HepG2 (cell line): ENCODE data around the gene PBX2. TPM values are rescaled to one million over a fixed set of nuclear protein-coding genes. Genes with fewer than 3 reads are reported as not detected.

ENCODE experiments used
- ATF6 ChIP-seq: sonication (generic); formaldehyde crosslinking; conservative IDR thresholded peaks from 2 replicates; pipeline ENCODE4 v1.4.0; 2020; ENCODE audit warnings: missing genetic modification reagents
- BHLHE40 ChIP-seq: IDR thresholded peaks from 2 replicates; pipeline ENCODE4 v1.6.1; 2011; ENCODE audit warnings: low read length, improper control_type of control experiment
- DNMT1 ChIP-seq: sonication (generic); formaldehyde crosslinking; IDR thresholded peaks from 2 replicates; pipeline ENCODE4 v1.5.1; 2020; ENCODE audit warnings: mild to moderate bottlenecking, missing genetic modification reagents
- E2F1 ChIP-seq: sonication (generic); formaldehyde crosslinking; IDR thresholded peaks from 2 replicates; pipeline ENCODE4 v1.5.0; 2020; ENCODE audit warnings: missing genetic modification reagents
- JUN ChIP-seq: sonication (generic); formaldehyde crosslinking; IDR thresholded peaks from 2 replicates; pipeline ENCODE4 v1.4.0; 2020; ENCODE audit warnings: mild to moderate bottlenecking, missing genetic modification reagents
- NAIF1 ChIP-seq: sonication (generic); formaldehyde crosslinking; IDR thresholded peaks from 2 replicates; pipeline ENCODE4 v1.5.0; 2020; ENCODE audit warnings: mild to moderate bottlenecking, missing genetic modification reagents, borderline replicate concordance
- TAF1 ChIP-seq: sonication (generic); formaldehyde crosslinking; IDR thresholded peaks from 2 replicates; pipeline ENCODE4 v1.4.0; 2020; ENCODE audit warnings: missing genetic modification reagents
- TAF15 ChIP-seq: fragments of 200-400 bp; formaldehyde crosslinking; IDR thresholded peaks from one replicate; pipeline ENCODE4 v1.6.1; 2018; ENCODE audit warnings: mild to moderate bottlenecking, low read depth, low read length; ENCODE audit not compliant: poor library complexity, severe bottlenecking
- TEF ChIP-seq: sonication (generic); formaldehyde crosslinking; IDR thresholded peaks from 2 replicates; pipeline ENCODE4 v1.5.0; 2020; ENCODE audit warnings: missing genetic modification reagents
- XRCC5 ChIP-seq: fragments of 200-400 bp; formaldehyde crosslinking; optimal IDR thresholded peaks from 2 replicates; pipeline ENCODE3; 2017; ENCODE audit warnings: mild to moderate bottlenecking, low read length
- ZBTB1 ChIP-seq: sonication (generic); formaldehyde crosslinking; IDR thresholded peaks from 2 replicates; pipeline ENCODE4 v1.4.0; 2020; ENCODE audit warnings: missing genetic modification reagents, borderline replicate concordance
- ZMAT5 ChIP-seq: sonication (generic); formaldehyde crosslinking; IDR thresholded peaks from 2 replicates; pipeline ENCODE4 v1.5.0; 2020; ENCODE audit warnings: mild to moderate bottlenecking, low read depth, missing genetic modification reagents, borderline replicate concordance
- ZNF18 ChIP-seq: sonication (generic); formaldehyde crosslinking; IDR thresholded peaks from 2 replicates; pipeline ENCODE4 v1.8.0; 2022; ENCODE audit warnings: mild to moderate bottlenecking, missing genetic modification reagents; ENCODE audit not compliant: insufficient replicate concordance
- ZNF234 ChIP-seq: sonication (generic); formaldehyde crosslinking; conservative IDR thresholded peaks from 2 replicates; pipeline ENCODE4 v1.5.1; 2020; ENCODE audit warnings: mild to moderate bottlenecking, missing genetic modification reagents
- ZNF574 ChIP-seq: sonication (generic); formaldehyde crosslinking; IDR thresholded peaks from 2 replicates; pipeline ENCODE4 v1.4.0; 2020; ENCODE audit warnings: missing genetic modification reagents
- ZNF589 ChIP-seq: sonication (generic); formaldehyde crosslinking; conservative IDR thresholded peaks from 2 replicates; pipeline ENCODE4 v1.8.0; 2022; ENCODE audit warnings: mild to moderate bottlenecking, moderate library complexity, missing genetic modification reagents
- ZNF652 ChIP-seq: IDR thresholded peaks from 2 replicates; pipeline ENCODE4 v1.6.1; 2016; ENCODE audit warnings: low read depth, borderline replicate concordance
- ZNF816 ChIP-seq: sonication (generic); formaldehyde crosslinking; IDR thresholded peaks from 2 replicates; pipeline ENCODE4 v1.8.0; 2022; ENCODE audit warnings: missing genetic modification reagents, mild to moderate bottlenecking, borderline replicate concordance
- ZNF850 ChIP-seq: sonication (generic); formaldehyde crosslinking; conservative IDR thresholded peaks from 2 replicates; pipeline ENCODE4 v1.9.0; 2021; ENCODE audit warnings: mild to moderate bottlenecking, missing genetic modification reagents
- ZNF879 ChIP-seq: sonication (generic); formaldehyde crosslinking; IDR thresholded peaks from 2 replicates; pipeline ENCODE4 v1.8.1; 2023; ENCODE audit warnings: missing genetic modification reagents
- polyA plus RNA-seq, 8 experiments: library from polyadenylated mRNA; depleted of rRNA in 3 of 8; stranded (reverse) in 7 of 8; unstranded in 1 of 8; fragments of >200 nt; fragmentation: Illumina TruSeq in 4 of 8; extraction: Trizol in 4 of 8; gene quantifications; 2 replicates each; pipeline versions ENCODE4 v1.2.1 to v1.2.3, GENCODE V29; 2011 to 2016; ENCODE audit warnings: low read depth in 4 of 8, missing spikeins in 1 of 8, mixed read lengths in 1 of 8; ENCODE audit not compliant: insufficient read depth in 1 of 8
- total RNA-seq, 5 experiments: library from RNA; depleted of rRNA; stranded (reverse); fragments of >200 nt; fragmentation: Illumina TruSeq; extraction: Trizol; gene quantifications; 2 replicates each; pipeline ENCODE4 v1.2.3, GENCODE V29; 2016; ENCODE audit warnings: low read depth in 1 of 5

PBX2 gene
- total and polyA plus RNA-seq, 2 of the 13 experiments (the other 11 are each of a cell fraction or from before 2014, with no cell fraction given) = 42.3 to 77.8 TPM

GRCh38 chr6:32195902-32196681 is 6.1 kb upstream of the PBX2 start (continued):
- TF ChIP-seq ZNF574 = peak; percentile 78
- TF ChIP-seq ZNF850 (CRISPR knock-in tag) = no peak; the same call in 1 of the 2 replicates
- TF ChIP-seq ZNF589 (CRISPR knock-in tag) = peak; percentile 64; the same call in 1 of the 2 replicates
- TF ChIP-seq ZNF234 = no peak
- TF ChIP-seq NAIF1 (CRISPR knock-in tag) = no peak; the same call in 1 of the 2 replicates
- TF ChIP-seq ZNF879 (CRISPR knock-in tag) = peak; percentile 8; the same call in 1 of the 2 replicates
- TF ChIP-seq E2F1 = peak; percentile 81
- TF ChIP-seq JUN (CRISPR knock-in tag) = no peak; the same call in none of the 2 replicates
- peak; percentile 83 for TF ChIP-seq TAF1
- 0 out of 2 replicates have a peak, but pooled peaks have one; percentile 40 for TF ChIP-seq DNMT1 (CRISPR knock-in tag)
- TF ChIP-seq ZMAT5 (CRISPR knock-in tag) = no peak
- peak; percentile 62 for TF ChIP-seq TAF15
- TF ChIP-seq ATF6 = no peak
- TF ChIP-seq XRCC5 = no peak
- 0 out of 2 replicates have a peak, but pooled peaks have one; percentile 36 for TF ChIP-seq BHLHE40
- no peak; the same call in 1 of the 2 replicates for TF ChIP-seq ZNF816 (CRISPR knock-in tag)
- TF ChIP-seq ZBTB1 = no peak
- TF ChIP-seq ZNF652 (CRISPR knock-in tag) = no peak; the same call in 1 of the 2 replicates
- TF ChIP-seq TEF (CRISPR knock-in tag) = no peak; the same call in 1 of the 2 replicates
- peak; percentile 49 for TF ChIP-seq ZNF18 (CRISPR knock-in tag)
